Measurements from ENCODE around the gene SYT12. TPM values are rescaled to one million over a fixed set of nuclear protein-coding genes. Genes with fewer than 3 reads are reported as not detected.
"Not testable (repeated sequence)": the region's sequence is repeated elsewhere in the genome, so short reads cannot be mapped to it uniquely, and the experiment has no call there.

The SYT12 gene
- total and polyA plus RNA-seq, 2 donors (not counting 1 experiment from before 2014, with no cell fraction given), result not detected

- no peaks in the 10 kb centered on the region for H3K9me3 Mint-ChIP-seq (ENCODE audit: insufficient read depth)
- 92% methylated on average over 2 of the region's 6 CpGs for WGBS (ENCODE audit: insufficient coverage)
- Histone ChIP-seq H3K4me1 (ENCODE audit: control insufficient read depth in 2 of 2, insufficient read depth in 2 of 2, low read length in 2 of 2) (no peaks in the 10 kb centered on the region), H3K79me2 (ENCODE audit: control insufficient read depth, insufficient read depth, low read length) (no peaks in the 10 kb centered on the region), H3K9me3 (ENCODE audit: control extremely low read depth in 1 of 3, control insufficient read depth in 2 of 3, insufficient read depth in 1 of 3, low read length in 2 of 3) (no peaks in the 10 kb centered on the region), H4K20me1 (ENCODE audit: control insufficient read depth, insufficient read depth, low read length, poor library complexity, severe bottlenecking) (no peaks in the 10 kb centered on the region), H3K9ac (ENCODE audit: low read length) (no peak overlapping the region), H3K4me2 (replicated peaks; ENCODE audit: low read depth, low read length, poor library complexity, severe bottlenecking) (no peak overlapping the region), H3K27ac (ENCODE audit: low read length in 2 of 2) (no peak overlapping the region), H3K36me3 (replicated peaks in 1 of 2; ENCODE audit: control extremely low read depth in 1 of 2, control insufficient read depth in 1 of 2, extremely low read depth in 1 of 2, insufficient read depth in 2 of 2, low read length in 1 of 2) (no peaks in the 10 kb centered on the region), H3K4me3 (ENCODE audit: control extremely low read depth in 1 of 5, extremely low read depth in 1 of 5, insufficient read depth in 1 of 5, low read depth in 2 of 5, low read length in 4 of 5) (no peak overlapping the region), H2AFZ (ENCODE audit: insufficient read depth, low read depth, low read length, poor library complexity, severe bottlenecking) (no peak overlapping the region), H3K27me3 (replicated peaks in 1 of 4; ENCODE audit: control extremely low read depth in 1 of 4, control insufficient read depth in 3 of 4, insufficient read depth in 4 of 4, low read length in 3 of 4) (peaks cover 0 to 17% (median 0%) of the 10 kb centered on the region in 4 experiments)
- no peak overlapping the region for H3K4me3 Mint-ChIP-seq
- ATAC-seq (ENCODE audit: low read depth) (no peak), DNase-seq (no peak)
- H3K27me3 Mint-ChIP-seq, result peaks cover 41% of the 10 kb centered on the region
- intact Hi-C loops (cut with micrococcal nuclease), result no loop called here
- no peaks in the 10 kb centered on the region for H3K4me1 Mint-ChIP-seq
- TF ChIP-seq EZH2 (IDR thresholded peaks at IDR 0.05; ENCODE audit: borderline replicate concordance, insufficient read depth, low read depth, low read length, poor library complexity, severe bottlenecking) (no peak), CTCF (IDR thresholded peaks at IDR 0.05) (no peak)
- no peak overlapping the region for H3K27ac Mint-ChIP-seq
- ChIA-PET POLR2A (interaction anchor here (0.6 kb wide), 2 partner anchors 66 to 757 kb away, joined by 3 to 6 read pairs; no protein-coding TSS in a partner anchor), CTCF (no interaction called here)
Observed at GRCh38 chr11:66987158-66987620, 35.7 kb upstream of the SYT12 start.

- no peak overlapping the region for H3K9ac ChIP-seq (ENCODE audit: low read length)
- no peak for DNase-seq
- no peak overlapping the region for H3K27ac ChIP-seq (ENCODE audit: low read length in 2 of 2)
- no peaks in the 10 kb centered on the region for H4K20me1 ChIP-seq (ENCODE audit: control insufficient read depth, insufficient read depth, low read length, poor library complexity, severe bottlenecking)
- intact Hi-C loops (cut with micrococcal nuclease), result no loop called here
- ChIA-PET POLR2A (no interaction called here), CTCF (no interaction called here)
- Mint-ChIP-seq H3K27me3 (peaks cover 34% of the 10 kb centered on the region), H3K9me3 (ENCODE audit: insufficient read depth) (no peaks in the 10 kb centered on the region), H3K4me1 (no peaks in the 10 kb centered on the region), H3K27ac (no peak overlapping the region), H3K4me3 (no peak overlapping the region)
- peaks cover 0 to 14% (median 0%) of the 10 kb centered on the region in 4 experiments for H3K27me3 ChIP-seq (replicated peaks in 1 of 4; ENCODE audit: control extremely low read depth in 1 of 4, control insufficient read depth in 3 of 4, insufficient read depth in 4 of 4, low read length in 3 of 4)
- no peaks in the 10 kb centered on the region for H3K9me3 ChIP-seq (ENCODE audit: control extremely low read depth in 1 of 3, control insufficient read depth in 2 of 3, insufficient read depth in 1 of 3, low read length in 2 of 3)
- H3K36me3 ChIP-seq (replicated peaks in 1 of 2; ENCODE audit: control extremely low read depth in 1 of 2, control insufficient read depth in 1 of 2, extremely low read depth in 1 of 2, insufficient read depth in 2 of 2, low read length in 1 of 2), result no peaks in the 10 kb centered on the region
- 89% methylated on average over 10 of the region's 13 CpGs for WGBS (ENCODE audit: insufficient coverage)
- no peak overlapping the region for H2AFZ ChIP-seq (ENCODE audit: insufficient read depth, low read depth, low read length, poor library complexity, severe bottlenecking)
- no peaks in the 10 kb centered on the region for H3K4me1 ChIP-seq (ENCODE audit: control insufficient read depth in 2 of 2, insufficient read depth in 2 of 2, low read length in 2 of 2)
- H3K79me2 ChIP-seq (ENCODE audit: control insufficient read depth, insufficient read depth, low read length), result no peaks in the 10 kb centered on the region
- H3K4me3 ChIP-seq (ENCODE audit: control extremely low read depth in 1 of 5, extremely low read depth in 1 of 5, insufficient read depth in 1 of 5, low read depth in 2 of 5, low read length in 4 of 5), result no peak overlapping the region
- H3K4me2 ChIP-seq (replicated peaks; ENCODE audit: low read depth, low read length, poor library complexity, severe bottlenecking), result no peak overlapping the region
- TF ChIP-seq CTCF (IDR thresholded peaks at IDR 0.05) (no peak), EZH2 (IDR thresholded peaks at IDR 0.05; ENCODE audit: borderline replicate concordance, insufficient read depth, low read depth, low read length, poor library complexity, severe bottlenecking) (no peak)
- ATAC-seq (ENCODE audit: low read depth), result no peak
Observed at GRCh38 chr11:66987924-66988637, 34.9 kb upstream of the SYT12 start.

- H3K4me3 Mint-ChIP-seq; CTCF ChIA-PET; intact Hi-C loops (cut with micrococcal nuclease); H3K27ac Mint-ChIP-seq; POLR2A ChIA-PET; H3K4me3 ChIP-seq (ENCODE audit: control extremely low read depth in 1 of 5, extremely low read depth in 1 of 5, insufficient read depth in 1 of 5, low read depth in 2 of 5, low read length in 4 of 5); H3K36me3 ChIP-seq (replicated peaks in 1 of 2; ENCODE audit: control extremely low read depth in 1 of 2, control insufficient read depth in 1 of 2, extremely low read depth in 1 of 2, insufficient read depth in 2 of 2, low read length in 1 of 2); H3K27me3 ChIP-seq (replicated peaks in 1 of 4; ENCODE audit: control extremely low read depth in 1 of 4, control insufficient read depth in 3 of 4, insufficient read depth in 4 of 4, low read length in 3 of 4); H2AFZ ChIP-seq (ENCODE audit: insufficient read depth, low read depth, low read length, poor library complexity, severe bottlenecking); H3K4me2 ChIP-seq (replicated peaks; ENCODE audit: low read depth, low read length, poor library complexity, severe bottlenecking); H3K9ac ChIP-seq (ENCODE audit: low read length); ATAC-seq (ENCODE audit: low read depth); DNase-seq; H4K20me1 ChIP-seq (ENCODE audit: control insufficient read depth, insufficient read depth, low read length, poor library complexity, severe bottlenecking); H3K27ac ChIP-seq (ENCODE audit: low read length in 2 of 2); H3K4me1 Mint-ChIP-seq; H3K79me2 ChIP-seq (ENCODE audit: control insufficient read depth, insufficient read depth, low read length); H3K9me3 ChIP-seq (ENCODE audit: control extremely low read depth in 1 of 3, control insufficient read depth in 2 of 3, insufficient read depth in 1 of 3, low read length in 2 of 3); H3K9me3 Mint-ChIP-seq (ENCODE audit: insufficient read depth); H3K4me1 ChIP-seq (ENCODE audit: control insufficient read depth in 2 of 2, insufficient read depth in 2 of 2, low read length in 2 of 2): not testable (repeated sequence)
- 97% methylated on average over 23 of the region's 28 CpGs for WGBS (ENCODE audit: insufficient coverage)
- peaks cover 40% of the 10 kb centered on the region for H3K27me3 Mint-ChIP-seq
Observed at GRCh38 chr11:66988741-66989140, 34.2 kb upstream of the SYT12 start.

Data from B cell (primary cell).